Measurements from ENCODE around the gene FRMD4A.

Gene FRMD4A

DNA sequence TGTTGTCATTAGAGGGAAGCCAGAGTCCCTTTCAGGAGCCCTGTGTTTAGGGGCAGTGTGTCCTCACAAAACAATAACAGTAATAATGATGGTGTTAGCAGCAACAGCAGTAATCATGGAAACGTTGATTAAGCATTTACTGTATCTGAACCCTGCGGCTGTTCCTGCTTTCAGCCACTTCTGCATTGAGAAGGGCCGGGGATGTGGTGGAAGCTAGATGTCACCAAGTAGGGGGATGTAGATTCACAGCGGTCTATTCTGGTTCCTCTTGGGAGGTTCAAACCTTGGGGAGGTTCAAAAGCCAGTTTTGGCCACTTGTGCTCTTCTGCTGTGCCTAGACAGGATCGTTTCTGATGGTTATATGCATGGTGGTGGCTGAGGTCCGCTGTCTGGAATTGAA lies 699.1 kb downstream of the FRMD4A start:
- no peak for DNase-seq

DNA sequence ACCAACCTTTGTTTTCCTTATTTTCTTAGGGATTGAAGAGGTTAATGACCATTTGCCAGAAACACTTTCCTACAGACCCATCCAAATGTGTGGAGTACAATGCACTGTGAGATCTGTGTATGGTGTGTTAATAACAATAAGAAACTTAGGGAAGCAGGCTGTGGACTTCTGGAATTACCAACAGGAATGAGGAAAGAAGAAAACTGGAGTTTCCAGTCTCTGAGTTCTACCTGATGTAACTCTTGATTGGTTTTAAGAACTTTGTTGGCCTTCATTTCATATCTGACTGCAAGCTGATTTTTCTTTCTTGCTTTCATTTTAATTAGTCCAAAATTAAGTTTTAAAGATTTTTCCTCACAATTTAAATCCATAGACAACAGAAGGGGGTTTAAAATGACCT lies 700.5 kb downstream of the FRMD4A start:
- Histone ChIP-seq H3K27ac (ENCODE audit: low read length) (no peak overlapping the region), H2AFZ (ENCODE audit: low read depth, low read length) (no peak overlapping the region), H3K4me3 (ENCODE audit: low read depth in 1 of 2, low read length in 2 of 2) (no peak overlapping the region), H3K27me3 (ENCODE audit: insufficient read depth, low read length, poor library complexity) (no peaks in the 10 kb centered on the region), H3K9me3 (ENCODE audit: insufficient read depth, low read length, severe bottlenecking) (no peaks in the 10 kb centered on the region), H3K9ac (ENCODE audit: low read depth, low read length) (no peak overlapping the region), H3K36me3 (ENCODE audit: insufficient read depth, low read length) (peaks cover 37% of the 10 kb centered on the region), H3K4me1 (ENCODE audit: insufficient read depth, low read length) (no peaks in the 10 kb centered on the region), H4K20me1 (ENCODE audit: insufficient read depth, low read length) (no peaks in the 10 kb centered on the region; the same call in 1 of the 2 replicates), H3K4me2 (ENCODE audit: insufficient read depth, low read length) (no peak overlapping the region), H3K79me2 (ENCODE audit: insufficient read depth, low read length) (no peaks in the 10 kb centered on the region)
- DNase-seq = no peak
- no peak for TF ChIP-seq EZH2 (IDR thresholded peaks at IDR 0.05; ENCODE audit: borderline replicate concordance, low read depth, low read length, severe bottlenecking)
- TF ChIP-seq, protein P1, sequence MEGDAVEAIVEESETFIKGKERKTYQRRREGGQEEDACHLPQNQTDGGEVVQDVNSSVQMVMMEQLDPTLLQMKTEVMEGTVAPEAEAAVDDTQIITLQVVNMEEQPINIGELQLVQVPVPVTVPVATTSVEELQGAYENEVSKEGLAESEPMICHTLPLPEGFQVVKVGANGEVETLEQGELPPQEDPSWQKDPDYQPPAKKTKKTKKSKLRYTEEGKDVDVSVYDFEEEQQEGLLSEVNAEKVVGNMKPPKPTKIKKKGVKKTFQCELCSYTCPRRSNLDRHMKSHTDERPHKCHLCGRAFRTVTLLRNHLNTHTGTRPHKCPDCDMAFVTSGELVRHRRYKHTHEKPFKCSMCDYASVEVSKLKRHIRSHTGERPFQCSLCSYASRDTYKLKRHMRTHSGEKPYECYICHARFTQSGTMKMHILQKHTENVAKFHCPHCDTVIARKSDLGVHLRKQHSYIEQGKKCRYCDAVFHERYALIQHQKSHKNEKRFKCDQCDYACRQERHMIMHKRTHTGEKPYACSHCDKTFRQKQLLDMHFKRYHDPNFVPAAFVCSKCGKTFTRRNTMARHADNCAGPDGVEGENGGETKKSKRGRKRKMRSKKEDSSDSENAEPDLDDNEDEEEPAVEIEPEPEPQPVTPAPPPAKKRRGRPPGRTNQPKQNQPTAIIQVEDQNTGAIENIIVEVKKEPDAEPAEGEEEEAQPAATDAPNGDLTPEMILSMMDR (IDR thresholded peaks at IDR 0.05; ENCODE audit: borderline replicate concordance, extremely low read depth, low read length, poor library complexity, severe bottlenecking) = no peak
- ATAC-seq (ENCODE audit: insufficient read depth, low read depth) = no peak

More for the DNA sequence above, 699.1 kb downstream of the FRMD4A start:
- no peaks in the 10 kb centered on the region for H3K27me3 ChIP-seq (ENCODE audit: insufficient read depth, low read length, poor library complexity)
- TF ChIP-seq EZH2 (IDR thresholded peaks at IDR 0.05; ENCODE audit: borderline replicate concordance, low read depth, low read length, severe bottlenecking) = no peak
- TF ChIP-seq, protein P1 (IDR thresholded peaks at IDR 0.05; ENCODE audit: borderline replicate concordance, extremely low read depth, low read length, poor library complexity, severe bottlenecking) = no peak
- no peak overlapping the region for H3K9ac ChIP-seq (ENCODE audit: low read depth, low read length)
- no peaks in the 10 kb centered on the region for H3K4me1 ChIP-seq (ENCODE audit: insufficient read depth, low read length)
- H3K79me2 ChIP-seq (ENCODE audit: insufficient read depth, low read length) = no peaks in the 10 kb centered on the region
- no peak overlapping the region for H3K27ac ChIP-seq (ENCODE audit: low read length)
- ATAC-seq (ENCODE audit: insufficient read depth, low read depth) = no peak
- peaks cover 33% of the 10 kb centered on the region for H3K36me3 ChIP-seq (ENCODE audit: insufficient read depth, low read length)
- H3K4me2 ChIP-seq (ENCODE audit: insufficient read depth, low read length) = no peak overlapping the region
- no peaks in the 10 kb centered on the region; the same call in 1 of the 2 replicates for H4K20me1 ChIP-seq (ENCODE audit: insufficient read depth, low read length)
- H3K4me3 ChIP-seq (ENCODE audit: low read depth in 1 of 2, low read length in 2 of 2) = no peak overlapping the region
- H2AFZ ChIP-seq (ENCODE audit: low read depth, low read length) = no peak overlapping the region
- H3K9me3 ChIP-seq (ENCODE audit: insufficient read depth, low read length, severe bottlenecking) = no peaks in the 10 kb centered on the region

DNA sequence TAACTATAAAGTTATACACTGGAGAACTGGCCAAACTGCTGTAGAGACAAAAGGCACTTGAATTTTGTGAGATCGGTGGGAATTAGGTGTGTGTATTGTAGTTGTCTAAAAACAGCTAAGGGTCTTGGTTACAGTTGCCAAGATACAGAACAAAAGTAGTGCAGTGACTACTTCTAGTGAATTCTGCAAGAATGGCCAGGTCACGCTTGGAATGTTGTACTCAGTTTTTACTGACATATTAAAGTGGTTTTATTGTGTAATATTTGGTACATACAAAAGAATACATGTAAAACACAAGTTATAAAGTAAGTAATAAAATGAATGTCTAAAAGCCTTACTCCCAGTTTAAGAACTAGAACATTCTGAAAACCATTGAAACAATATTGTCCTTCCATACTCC lies 701.6 kb downstream of the FRMD4A start:
- Histone ChIP-seq H3K4me1 (ENCODE audit: insufficient read depth, low read length) (no peaks in the 10 kb centered on the region), H3K9me3 (ENCODE audit: insufficient read depth, low read length, severe bottlenecking) (no peaks in the 10 kb centered on the region), H3K36me3 (ENCODE audit: insufficient read depth, low read length) (peaks cover 35% of the 10 kb centered on the region), H3K9ac (ENCODE audit: low read depth, low read length) (no peak overlapping the region), H3K4me3 (ENCODE audit: low read depth in 1 of 2, low read length in 2 of 2) (no peak overlapping the region), H3K27me3 (ENCODE audit: insufficient read depth, low read length, poor library complexity) (no peaks in the 10 kb centered on the region), H3K4me2 (ENCODE audit: insufficient read depth, low read length) (no peak overlapping the region), H2AFZ (ENCODE audit: low read depth, low read length) (no peak overlapping the region), H3K79me2 (ENCODE audit: insufficient read depth, low read length) (no peaks in the 10 kb centered on the region), H3K27ac (ENCODE audit: low read length) (no peak overlapping the region), H4K20me1 (ENCODE audit: insufficient read depth, low read length) (no peaks in the 10 kb centered on the region; the same call in 1 of the 2 replicates)
- DNase-seq (no peak), ATAC-seq (ENCODE audit: insufficient read depth, low read depth) (no peak)
- TF ChIP-seq EZH2 (IDR thresholded peaks at IDR 0.05; ENCODE audit: borderline replicate concordance, low read depth, low read length, severe bottlenecking) = no peak
- TF ChIP-seq, protein P1 (IDR thresholded peaks at IDR 0.05; ENCODE audit: borderline replicate concordance, extremely low read depth, low read length, poor library complexity, severe bottlenecking) = no peak

DNA sequence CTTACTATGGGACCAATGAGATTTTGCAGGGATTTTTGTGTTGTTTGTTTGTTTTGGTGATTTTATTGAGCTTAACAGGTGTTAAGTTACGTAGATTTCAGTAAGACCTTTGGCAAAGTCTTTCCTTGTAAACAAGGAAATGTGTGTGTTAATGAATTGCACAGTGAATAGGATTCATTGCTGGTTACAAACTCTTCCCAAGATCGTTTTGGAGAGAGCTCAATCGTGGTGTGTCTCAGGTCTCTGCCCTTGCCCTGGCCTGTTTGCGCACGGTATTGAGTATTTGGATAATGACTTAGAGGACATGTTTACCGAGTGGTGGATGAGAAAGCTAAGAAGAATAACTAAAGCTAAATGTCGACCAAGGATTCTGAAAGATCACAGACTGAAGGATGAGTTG lies 702.1 kb downstream of the FRMD4A start:
- no peak for TF ChIP-seq EZH2 (IDR thresholded peaks at IDR 0.05; ENCODE audit: borderline replicate concordance, low read depth, low read length, severe bottlenecking)
- TF ChIP-seq, protein P1 (IDR thresholded peaks at IDR 0.05; ENCODE audit: borderline replicate concordance, extremely low read depth, low read length, poor library complexity, severe bottlenecking) = no peak
- Histone ChIP-seq H4K20me1 (ENCODE audit: insufficient read depth, low read length) (no peaks in the 10 kb centered on the region), H3K4me3 (ENCODE audit: low read depth in 1 of 2, low read length in 2 of 2) (no peak overlapping the region), H3K9me3 (ENCODE audit: insufficient read depth, low read length, severe bottlenecking) (no peaks in the 10 kb centered on the region), H3K27ac (ENCODE audit: low read length) (no peak overlapping the region), H3K36me3 (ENCODE audit: insufficient read depth, low read length) (peaks cover 35% of the 10 kb centered on the region), H3K79me2 (ENCODE audit: insufficient read depth, low read length) (no peaks in the 10 kb centered on the region), H3K9ac (ENCODE audit: low read depth, low read length) (no peak overlapping the region), H3K4me2 (ENCODE audit: insufficient read depth, low read length) (no peak overlapping the region), H3K4me1 (ENCODE audit: insufficient read depth, low read length) (no peaks in the 10 kb centered on the region), H2AFZ (ENCODE audit: low read depth, low read length) (no peak overlapping the region), H3K27me3 (ENCODE audit: insufficient read depth, low read length, poor library complexity) (no peaks in the 10 kb centered on the region)
- ATAC-seq (ENCODE audit: insufficient read depth, low read depth) (no peak), DNase-seq (no peak)
